WTC11 (cell line): ENCODE measurements around the gene KAZN.

Experiments used
- CREM ChIP-seq: sonication (generic); formaldehyde crosslinking; IDR thresholded peaks from 2 replicates; pipeline ENCODE4 v1.8.1; 2022; ENCODE audit warnings: mild to moderate bottlenecking, missing genetic modification reagents, moderate library complexity
- FOXP1 ChIP-seq: sonication (generic); formaldehyde crosslinking; IDR thresholded peaks from 2 replicates; pipeline ENCODE4 v1.8.0; 2022; ENCODE audit warnings: missing genetic modification reagents, mild to moderate bottlenecking, moderate library complexity, borderline replicate concordance
- MYBL2 ChIP-seq: sonication (generic); formaldehyde crosslinking; IDR thresholded peaks from 2 replicates; pipeline ENCODE4 v1.8.1; 2023; ENCODE audit warnings: mild to moderate bottlenecking, moderate library complexity, missing genetic modification reagents
- ZNF232 ChIP-seq: sonication (generic); formaldehyde crosslinking; IDR thresholded peaks from 2 replicates; pipeline ENCODE4 v1.8.0; 2022; ENCODE audit warnings: mild to moderate bottlenecking, missing genetic modification reagents
- TF ChIP-seq, protein P1 (sequence below): fragments of 200-600 bp; IDR thresholded peaks from 2 replicates; pipeline ENCODE4 v1.8.0; 2022; ENCODE audit warnings: antibody characterized with exemption
- TF ChIP-seq, protein P2 (sequence below): sonication (generic); formaldehyde crosslinking; IDR thresholded peaks from 2 replicates; pipeline ENCODE4 v1.8.1; 2022; ENCODE audit warnings: mild to moderate bottlenecking, moderate library complexity, missing genetic modification reagents
- TF ChIP-seq, protein P3 (sequence below): sonication (generic); formaldehyde crosslinking; IDR thresholded peaks from 2 replicates; pipeline ENCODE4 v1.8.1; 2023; ENCODE audit warnings: mild to moderate bottlenecking, missing genetic modification reagents
- TF ChIP-seq, protein P4 (sequence below): sonication (generic); formaldehyde crosslinking; conservative IDR thresholded peaks from 2 replicates; pipeline ENCODE4 v1.8.1; 2022; ENCODE audit warnings: mild to moderate bottlenecking, missing genetic modification reagents
- TF ChIP-seq, protein P5 (sequence below): sonication (generic); formaldehyde crosslinking; IDR thresholded peaks from 2 replicates; pipeline ENCODE4 v1.8.1; 2023; ENCODE audit warnings: mild to moderate bottlenecking, missing genetic modification reagents, moderate library complexity

DNA sequence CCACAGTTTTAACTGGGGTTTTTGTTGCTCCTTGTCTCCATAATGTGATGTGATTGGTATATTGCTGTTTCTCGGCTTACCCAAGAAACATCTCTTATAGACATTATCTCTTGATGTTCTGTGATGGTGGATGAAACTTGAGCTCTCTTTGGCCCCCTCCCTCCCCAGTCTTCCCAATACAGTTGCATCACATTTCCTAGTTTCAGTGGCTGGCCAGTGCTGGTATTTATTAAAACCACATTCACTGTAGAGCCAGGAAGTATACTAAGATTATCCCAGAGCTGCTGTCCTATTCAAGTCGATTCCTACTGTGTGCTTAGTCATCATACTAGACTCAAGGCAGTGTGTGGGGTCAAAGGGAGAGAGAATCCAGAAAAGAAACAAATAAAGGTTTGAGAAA, 244.4 kb downstream of the KAZN start:
- TF ChIP-seq FOXP1 (CRISPR knock-in tag) (no peak), MYBL2 (CRISPR knock-in tag) (no peak), CREM (no peak), ZNF232 (CRISPR knock-in tag) (no peak)
- TF ChIP-seq, protein P1, sequence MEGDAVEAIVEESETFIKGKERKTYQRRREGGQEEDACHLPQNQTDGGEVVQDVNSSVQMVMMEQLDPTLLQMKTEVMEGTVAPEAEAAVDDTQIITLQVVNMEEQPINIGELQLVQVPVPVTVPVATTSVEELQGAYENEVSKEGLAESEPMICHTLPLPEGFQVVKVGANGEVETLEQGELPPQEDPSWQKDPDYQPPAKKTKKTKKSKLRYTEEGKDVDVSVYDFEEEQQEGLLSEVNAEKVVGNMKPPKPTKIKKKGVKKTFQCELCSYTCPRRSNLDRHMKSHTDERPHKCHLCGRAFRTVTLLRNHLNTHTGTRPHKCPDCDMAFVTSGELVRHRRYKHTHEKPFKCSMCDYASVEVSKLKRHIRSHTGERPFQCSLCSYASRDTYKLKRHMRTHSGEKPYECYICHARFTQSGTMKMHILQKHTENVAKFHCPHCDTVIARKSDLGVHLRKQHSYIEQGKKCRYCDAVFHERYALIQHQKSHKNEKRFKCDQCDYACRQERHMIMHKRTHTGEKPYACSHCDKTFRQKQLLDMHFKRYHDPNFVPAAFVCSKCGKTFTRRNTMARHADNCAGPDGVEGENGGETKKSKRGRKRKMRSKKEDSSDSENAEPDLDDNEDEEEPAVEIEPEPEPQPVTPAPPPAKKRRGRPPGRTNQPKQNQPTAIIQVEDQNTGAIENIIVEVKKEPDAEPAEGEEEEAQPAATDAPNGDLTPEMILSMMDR, result no peak
- TF ChIP-seq, protein P2, sequence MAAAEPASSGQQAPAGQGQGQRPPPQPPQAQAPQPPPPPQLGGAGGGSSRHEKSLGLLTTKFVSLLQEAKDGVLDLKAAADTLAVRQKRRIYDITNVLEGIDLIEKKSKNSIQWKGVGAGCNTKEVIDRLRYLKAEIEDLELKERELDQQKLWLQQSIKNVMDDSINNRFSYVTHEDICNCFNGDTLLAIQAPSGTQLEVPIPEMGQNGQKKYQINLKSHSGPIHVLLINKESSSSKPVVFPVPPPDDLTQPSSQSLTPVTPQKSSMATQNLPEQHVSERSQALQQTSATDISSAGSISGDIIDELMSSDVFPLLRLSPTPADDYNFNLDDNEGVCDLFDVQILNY (CRISPR knock-in tag), result no peak
- TF ChIP-seq, protein P3, sequence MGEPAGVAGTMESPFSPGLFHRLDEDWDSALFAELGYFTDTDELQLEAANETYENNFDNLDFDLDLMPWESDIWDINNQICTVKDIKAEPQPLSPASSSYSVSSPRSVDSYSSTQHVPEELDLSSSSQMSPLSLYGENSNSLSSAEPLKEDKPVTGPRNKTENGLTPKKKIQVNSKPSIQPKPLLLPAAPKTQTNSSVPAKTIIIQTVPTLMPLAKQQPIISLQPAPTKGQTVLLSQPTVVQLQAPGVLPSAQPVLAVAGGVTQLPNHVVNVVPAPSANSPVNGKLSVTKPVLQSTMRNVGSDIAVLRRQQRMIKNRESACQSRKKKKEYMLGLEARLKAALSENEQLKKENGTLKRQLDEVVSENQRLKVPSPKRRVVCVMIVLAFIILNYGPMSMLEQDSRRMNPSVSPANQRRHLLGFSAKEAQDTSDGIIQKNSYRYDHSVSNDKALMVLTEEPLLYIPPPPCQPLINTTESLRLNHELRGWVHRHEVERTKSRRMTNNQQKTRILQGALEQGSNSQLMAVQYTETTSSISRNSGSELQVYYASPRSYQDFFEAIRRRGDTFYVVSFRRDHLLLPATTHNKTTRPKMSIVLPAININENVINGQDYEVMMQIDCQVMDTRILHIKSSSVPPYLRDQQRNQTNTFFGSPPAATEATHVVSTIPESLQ (CRISPR knock-in tag), result no peak
- TF ChIP-seq, protein P4, sequence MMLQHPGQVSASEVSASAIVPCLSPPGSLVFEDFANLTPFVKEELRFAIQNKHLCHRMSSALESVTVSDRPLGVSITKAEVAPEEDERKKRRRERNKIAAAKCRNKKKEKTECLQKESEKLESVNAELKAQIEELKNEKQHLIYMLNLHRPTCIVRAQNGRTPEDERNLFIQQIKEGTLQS, result no peak
- TF ChIP-seq, protein P5, sequence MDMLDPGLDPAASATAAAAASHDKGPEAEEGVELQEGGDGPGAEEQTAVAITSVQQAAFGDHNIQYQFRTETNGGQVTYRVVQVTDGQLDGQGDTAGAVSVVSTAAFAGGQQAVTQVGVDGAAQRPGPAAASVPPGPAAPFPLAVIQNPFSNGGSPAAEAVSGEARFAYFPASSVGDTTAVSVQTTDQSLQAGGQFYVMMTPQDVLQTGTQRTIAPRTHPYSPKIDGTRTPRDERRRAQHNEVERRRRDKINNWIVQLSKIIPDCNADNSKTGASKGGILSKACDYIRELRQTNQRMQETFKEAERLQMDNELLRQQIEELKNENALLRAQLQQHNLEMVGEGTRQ (CRISPR knock-in tag), result no peak
